ENCODE data around the gene XRCC6.

DNA sequence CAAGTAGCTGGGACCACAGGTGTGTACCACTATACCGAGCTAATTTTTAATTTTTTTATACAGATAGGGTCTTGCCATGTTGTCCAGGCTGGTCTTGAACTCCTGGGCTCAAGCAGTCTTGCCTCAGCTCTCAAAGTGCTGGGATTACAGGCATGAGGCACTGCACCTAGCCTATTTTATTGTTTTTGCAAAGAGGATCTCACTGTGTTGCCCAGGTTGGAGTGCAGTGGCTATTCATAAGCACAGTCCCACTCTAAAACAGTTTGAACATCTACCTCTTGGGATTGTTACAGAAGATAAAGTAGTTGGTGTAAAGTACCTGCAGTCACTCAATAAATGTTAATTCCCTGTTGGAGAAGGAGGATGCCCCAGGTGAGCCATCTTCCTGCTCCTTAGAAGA, 29.1 kb downstream of the XRCC6 start:
- TF ChIP-seq TOX (CRISPR knock-in tag; IDR thresholded peaks at IDR 0.05; ENCODE audit: borderline replicate concordance) (no peak), ZC3H10 (CRISPR knock-in tag; IDR thresholded peaks at IDR 0.05) (no peak), ZFP30 (CRISPR knock-in tag; IDR thresholded peaks at IDR 0.05) (no peak), BACH2 (CRISPR knock-in tag; IDR thresholded peaks at IDR 0.05; ENCODE audit: borderline replicate concordance) (no peak), ZFP3 (CRISPR knock-in tag; IDR thresholded peaks at IDR 0.05) (no peak)

All from SK-N-SH treated with all-trans-retinoic acid at 6 μM for 48 hours (cell line).